ENCODE measurements around the gene ELAVL4.

DNA sequence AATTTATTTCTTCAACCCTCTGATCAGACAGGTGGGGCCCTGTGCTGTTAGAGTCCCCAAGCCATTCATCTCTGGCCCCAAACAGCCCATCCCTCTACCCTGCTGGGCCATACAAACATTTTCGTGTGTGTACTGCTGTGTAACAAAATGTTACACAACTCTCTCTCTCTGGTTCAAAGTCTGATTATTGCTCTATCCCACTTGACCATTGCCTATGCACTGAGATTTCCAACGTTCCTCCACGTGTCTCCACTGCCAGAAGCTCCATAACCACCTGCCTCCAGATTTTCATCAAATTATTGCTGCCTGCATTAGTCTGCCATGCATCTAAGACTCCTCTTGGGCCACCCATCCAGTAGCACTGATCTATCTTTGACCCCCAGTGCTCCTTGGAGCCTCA lies 104.8 kb downstream of the ELAVL4 start:
- TF ChIP-seq, protein P1, sequence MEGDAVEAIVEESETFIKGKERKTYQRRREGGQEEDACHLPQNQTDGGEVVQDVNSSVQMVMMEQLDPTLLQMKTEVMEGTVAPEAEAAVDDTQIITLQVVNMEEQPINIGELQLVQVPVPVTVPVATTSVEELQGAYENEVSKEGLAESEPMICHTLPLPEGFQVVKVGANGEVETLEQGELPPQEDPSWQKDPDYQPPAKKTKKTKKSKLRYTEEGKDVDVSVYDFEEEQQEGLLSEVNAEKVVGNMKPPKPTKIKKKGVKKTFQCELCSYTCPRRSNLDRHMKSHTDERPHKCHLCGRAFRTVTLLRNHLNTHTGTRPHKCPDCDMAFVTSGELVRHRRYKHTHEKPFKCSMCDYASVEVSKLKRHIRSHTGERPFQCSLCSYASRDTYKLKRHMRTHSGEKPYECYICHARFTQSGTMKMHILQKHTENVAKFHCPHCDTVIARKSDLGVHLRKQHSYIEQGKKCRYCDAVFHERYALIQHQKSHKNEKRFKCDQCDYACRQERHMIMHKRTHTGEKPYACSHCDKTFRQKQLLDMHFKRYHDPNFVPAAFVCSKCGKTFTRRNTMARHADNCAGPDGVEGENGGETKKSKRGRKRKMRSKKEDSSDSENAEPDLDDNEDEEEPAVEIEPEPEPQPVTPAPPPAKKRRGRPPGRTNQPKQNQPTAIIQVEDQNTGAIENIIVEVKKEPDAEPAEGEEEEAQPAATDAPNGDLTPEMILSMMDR (conservative IDR thresholded peaks at IDR 0.05 in 1 of 2, IDR thresholded peaks at IDR 0.05 in 1 of 2; ENCODE audit: low read depth in 1 of 2, low read length in 2 of 2), result no peak
- TF ChIP-seq EZH2 (IDR thresholded peaks at IDR 0.05; ENCODE audit: low read length, missing control alignments), result no peak
